GDM1 (cell line): ENCODE measurements around the gene XG.
"Not testable (repeated sequence)": the region's sequence is repeated elsewhere in the genome, so short reads cannot be mapped to it uniquely, and the experiment has no call there.

Source experiments
- DNase-seq: peaks from one replicate; lab custom pipeline; 2025; lab: John Stamatoyannopoulos, UW

The XG gene

GRCh38 chrX:2735270-2735669, 16.6 kb upstream of the XG start:
- no peak for DNase-seq

- DNase-seq = no peak
These were observed 11.2 kb upstream of the XG start for GRCh38 chrX:2740672-2741071.

- DNase-seq = no peak
These were observed 10.5 kb upstream of the XG start for GRCh38 chrX:2741386-2741785.

DNA sequence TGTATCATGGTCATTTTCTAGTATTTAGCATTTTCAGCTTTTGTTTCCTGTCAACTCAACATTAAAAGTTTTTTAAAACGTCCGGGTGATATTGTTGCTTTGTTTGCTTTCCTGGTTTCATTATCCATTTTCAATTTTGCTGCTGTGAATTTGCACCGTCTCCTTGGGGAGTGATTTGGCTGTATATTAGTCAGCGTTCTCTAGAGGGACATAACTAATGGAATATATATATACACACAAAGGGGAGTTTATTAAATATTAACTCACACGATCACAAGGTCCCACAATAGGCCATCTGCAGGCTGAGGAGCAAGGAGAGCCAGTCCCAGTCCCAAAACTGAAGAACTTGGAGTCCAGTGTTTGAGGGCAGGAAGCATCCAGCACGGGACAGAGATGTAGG, 5.6 kb upstream of the XG start:
- DNase-seq = not testable (repeated sequence)

GRCh38 chrX:2748171-2748814, 3.5 kb upstream of the XG start:
- DNase-seq = no peak

- no peak for DNase-seq
These were observed 3.0 kb upstream of the XG start for GRCh38 chrX:2748815-2749188.

- no peak for DNase-seq
These were observed 549 bp upstream of the XG start for GRCh38 chrX:2751291-2751690.

DNA sequence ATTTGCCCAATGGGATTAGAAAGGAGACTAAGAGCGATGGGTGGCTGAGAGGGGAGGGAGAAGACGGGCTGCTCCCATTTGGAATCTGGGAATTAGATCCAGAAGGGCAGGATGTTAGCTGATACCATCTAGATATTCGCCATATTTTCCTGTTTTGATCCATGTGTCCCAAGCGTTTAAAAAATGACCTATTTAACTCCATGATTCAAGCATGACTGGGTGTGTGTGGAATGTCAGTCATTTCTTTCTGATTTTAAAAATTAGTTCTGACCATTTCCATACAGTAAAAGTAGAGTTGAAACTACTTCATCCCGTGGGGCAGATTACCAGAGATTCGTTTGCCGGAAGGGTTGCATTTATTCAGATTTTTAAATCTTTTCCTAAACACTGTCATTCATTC, 601 bp downstream of the XG start:
- not testable (repeated sequence) for DNase-seq

DNA sequence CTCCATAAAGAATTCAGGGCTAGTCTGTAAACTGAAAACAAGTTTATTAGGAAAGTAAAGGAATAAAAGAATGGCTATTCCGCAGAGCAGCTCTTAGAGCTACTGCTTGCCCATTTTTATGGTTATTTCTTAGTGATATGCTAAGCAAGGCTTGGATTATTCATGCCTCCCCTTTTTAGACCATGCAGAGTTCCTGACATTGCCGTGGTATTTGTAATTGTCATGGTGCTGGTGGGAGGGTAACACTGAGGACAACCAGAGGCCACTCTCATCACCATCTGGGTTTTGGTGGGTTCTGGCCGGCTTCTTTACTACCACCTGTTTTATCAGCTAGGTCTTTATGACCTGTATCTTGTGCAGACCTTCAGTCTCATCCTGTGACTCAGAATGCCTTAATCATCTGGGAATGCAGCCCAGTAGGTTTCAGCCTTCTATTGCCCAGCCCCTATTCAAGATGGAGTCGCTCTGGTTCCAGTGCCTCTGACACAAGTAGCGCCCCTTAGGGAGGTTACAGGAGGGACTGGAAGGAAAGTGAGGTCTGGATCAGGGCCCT, 3.4 kb downstream of the XG start:
- not testable (repeated sequence) for DNase-seq

DNA sequence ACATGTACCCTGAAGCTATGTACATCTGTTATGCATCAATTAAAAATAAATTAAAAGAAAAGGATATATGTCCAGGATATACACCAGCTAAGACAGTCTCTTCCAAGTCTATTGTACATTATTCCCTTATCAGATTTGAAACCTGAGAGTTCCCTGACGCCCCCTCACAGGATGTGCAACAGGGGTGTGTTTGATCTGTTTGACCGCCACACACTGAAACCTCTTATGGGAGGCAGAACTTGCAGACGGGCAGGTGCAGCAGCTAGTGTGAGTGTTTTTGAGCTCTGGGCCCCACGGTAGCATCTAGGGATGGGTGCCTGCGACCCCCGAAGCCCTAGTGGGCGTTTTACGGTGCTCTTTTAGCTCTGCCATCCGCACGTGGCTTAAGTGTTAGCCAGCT, 4.7 kb downstream of the XG start:
- no peak for DNase-seq

GRCh38 chrX:2761246-2761645, 9.4 kb downstream of the XG start:
- no peak for DNase-seq

DNA sequence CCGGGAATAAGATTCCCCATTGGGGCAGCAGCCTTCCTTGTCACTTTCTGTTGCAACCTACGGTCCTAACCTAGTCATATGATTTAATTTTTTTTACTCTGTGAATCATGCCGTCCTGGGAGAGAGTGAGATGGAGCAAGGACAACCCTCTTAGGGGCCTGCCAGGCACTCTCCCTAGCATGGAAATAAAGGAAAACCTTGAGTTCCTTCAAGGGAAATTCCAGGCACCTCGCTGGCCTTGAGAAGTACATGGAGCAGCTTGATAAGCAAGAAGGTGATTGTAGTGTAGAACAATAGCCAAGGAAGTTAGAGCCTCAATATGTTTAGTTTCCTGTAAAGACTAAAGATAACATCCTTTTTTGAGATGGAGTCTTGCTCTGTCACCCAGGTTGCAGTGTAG, 10.8 kb downstream of the XG start:
- not testable (repeated sequence) for DNase-seq

DNA sequence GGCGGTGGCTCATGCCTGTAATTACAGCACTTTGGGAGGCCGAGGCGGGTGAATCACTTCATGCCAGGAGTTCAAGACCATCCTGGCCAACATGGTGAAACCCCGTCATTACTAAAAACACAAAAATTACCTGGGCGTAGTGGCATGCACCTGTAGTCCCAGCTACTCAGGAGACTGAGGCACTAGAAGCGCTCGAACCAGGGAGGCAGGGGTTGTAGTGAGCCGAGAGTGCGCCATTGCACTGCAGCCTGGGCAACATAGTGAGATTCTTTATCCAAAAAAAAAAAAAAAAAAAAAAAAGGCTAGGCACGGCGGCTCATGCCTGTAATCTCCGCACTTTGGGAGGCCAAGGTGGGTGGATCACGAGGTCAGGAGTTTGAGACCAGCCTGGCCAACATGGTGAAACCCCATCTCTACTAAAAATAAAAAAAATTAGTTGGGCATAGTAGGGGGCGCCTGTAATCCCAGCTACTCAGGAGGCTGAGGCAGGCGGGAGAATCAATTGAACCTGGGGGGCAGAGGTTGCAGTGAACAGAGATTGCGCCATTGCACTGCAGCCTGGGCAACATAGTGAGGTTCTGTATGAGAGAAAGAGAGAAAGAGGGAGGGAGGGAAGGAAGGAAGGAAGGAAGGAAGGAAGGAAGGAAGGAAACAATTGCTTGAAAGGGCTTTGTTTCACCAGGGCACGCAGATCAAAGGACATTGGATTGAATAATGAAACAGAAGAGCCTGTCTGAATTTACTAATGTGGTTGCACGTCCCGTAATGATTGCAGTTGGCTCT, 13.1 kb downstream of the XG start:
- DNase-seq = not testable (repeated sequence)

- no peak for DNase-seq
These were observed 13.7 kb downstream of the XG start for GRCh38 chrX:2765549-2765830.

- no peak for DNase-seq
These were observed 15.1 kb downstream of the XG start for GRCh38 chrX:2766906-2767305.

DNA sequence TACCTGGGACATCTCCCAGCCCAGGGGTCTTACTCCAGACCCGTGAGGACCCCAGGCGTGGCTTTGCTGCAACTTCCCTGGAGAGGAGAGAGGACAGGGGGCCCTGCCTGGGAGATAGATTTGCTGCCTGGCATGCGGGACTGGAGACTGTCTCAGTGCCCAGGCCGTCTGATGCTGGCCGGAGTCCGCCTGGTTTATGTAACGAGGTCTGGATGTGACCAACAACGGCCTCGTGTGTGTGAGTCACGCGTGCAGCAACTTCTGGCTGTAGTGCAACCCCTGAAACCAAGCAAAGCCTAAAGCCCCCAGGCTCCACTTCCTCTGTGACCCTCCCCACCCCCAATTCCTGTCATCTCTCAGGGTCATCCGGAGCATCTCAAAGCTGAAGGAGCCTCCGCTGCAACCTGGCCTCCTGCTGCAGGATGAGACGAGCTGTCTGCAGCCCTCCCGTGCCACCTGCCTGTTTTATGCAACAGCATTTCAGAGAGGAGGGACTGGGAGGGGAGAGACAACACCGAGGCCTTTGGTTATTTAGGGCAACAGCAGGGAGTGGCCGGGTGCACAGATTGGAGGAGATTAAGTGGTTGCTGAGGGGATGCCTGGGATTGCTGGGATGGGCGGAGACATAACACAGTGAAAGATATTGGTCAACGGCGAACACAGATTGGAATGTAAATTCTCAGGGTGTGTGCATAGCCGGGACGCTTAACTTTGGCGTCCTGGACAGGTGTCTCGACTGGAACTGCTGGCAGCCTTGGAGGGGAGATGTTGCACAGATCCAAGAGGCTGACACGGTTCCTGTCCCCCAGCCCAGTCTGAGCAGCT, 16.0 kb downstream of the XG start:
- no peak for DNase-seq

GRCh38 chrX:2769615-2770014, 17.8 kb downstream of the XG start:
- DNase-seq = no peak

DNA sequence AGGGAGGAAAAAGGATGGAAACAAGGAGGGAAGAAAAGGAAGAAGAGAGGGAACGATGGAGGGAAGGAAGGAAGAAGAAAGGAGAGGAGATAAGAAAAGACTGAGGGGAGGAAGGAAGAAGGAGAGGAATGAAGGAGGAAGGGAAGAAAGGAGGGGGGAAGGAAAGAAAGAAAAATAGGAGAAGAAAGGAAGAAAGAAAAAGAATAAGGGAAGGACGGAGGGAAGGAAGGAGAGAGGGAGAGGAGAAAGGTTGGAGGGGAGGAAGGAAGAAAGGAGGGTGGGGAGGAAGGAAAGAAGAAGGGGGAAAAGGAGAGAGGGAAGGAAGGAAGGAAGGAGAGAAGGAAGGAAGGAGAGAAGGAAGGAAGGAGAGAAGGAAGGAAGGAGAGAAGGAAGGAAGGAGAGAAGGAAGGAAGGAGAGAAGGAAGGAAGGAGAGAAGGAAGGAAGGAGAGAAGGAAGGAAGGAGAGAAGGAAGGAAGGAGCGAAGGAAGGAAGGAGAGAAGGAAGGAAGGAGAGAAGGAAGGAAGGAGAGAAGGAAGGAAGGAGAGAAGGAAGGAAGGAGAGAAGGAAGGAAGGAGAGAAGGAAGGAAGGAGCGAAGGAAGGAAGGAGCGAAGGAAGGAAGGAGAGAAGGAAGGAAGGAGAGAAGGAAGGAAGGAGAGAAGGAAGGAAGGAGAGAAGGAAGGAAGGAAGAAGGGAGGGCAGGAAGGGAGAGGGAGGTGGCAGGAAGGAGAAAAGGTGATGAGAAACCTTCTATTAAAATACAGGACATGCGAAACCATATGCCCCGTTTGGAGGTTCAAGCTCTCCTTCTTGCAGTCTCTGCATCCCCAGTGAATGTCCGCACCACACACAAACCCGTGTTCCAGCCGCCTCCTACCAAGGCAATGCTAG, 21.6 kb downstream of the XG start:
- DNase-seq = not testable (repeated sequence)

DNA sequence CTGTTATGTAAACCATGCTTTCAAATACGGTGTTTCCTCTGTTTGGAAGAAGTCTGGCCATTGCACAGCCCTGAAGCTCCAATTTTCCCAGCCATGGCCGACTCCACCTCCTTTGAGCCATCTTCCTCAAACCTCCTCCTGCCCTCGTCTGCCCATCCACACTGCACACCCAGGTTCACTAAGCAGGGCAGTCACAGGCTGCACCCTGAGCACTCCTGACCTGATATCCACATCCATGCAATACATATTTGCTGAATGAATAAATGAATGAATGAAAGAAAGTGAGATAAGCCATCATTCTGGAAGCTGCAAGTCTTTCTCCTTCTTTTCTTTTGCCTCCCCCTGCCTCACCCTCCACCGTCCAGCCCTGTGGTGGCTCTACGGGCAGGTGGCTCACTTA, 22.2 kb downstream of the XG start:
- DNase-seq = no peak

GRCh38 chrX:2774776-2775175, 22.9 kb downstream of the XG start:
- DNase-seq = no peak

- not testable (repeated sequence) for DNase-seq
These were observed 28.8 kb downstream of the XG start for GRCh38 chrX:2780472-2781225.
